Skin of body (tissue), 3 donors: Measurements from ENCODE around the gene RBM26. TPM values are rescaled to one million over a fixed set of nuclear protein-coding genes. Genes with fewer than 3 reads are reported as not detected.
"Not testable (repeated sequence)": the region's sequence is repeated elsewhere in the genome, so short reads cannot be mapped to it uniquely, and the experiment has no call there.

Experiments used
- DNase-seq: peaks from one replicate; lab custom pipeline; 2025; lab: John Stamatoyannopoulos, UW
- small RNA-seq: library from RNA; depleted of rRNA; stranded (forward); fragments of <200 nt; gene quantifications from one replicate; pipeline ENCODE3, GENCODE V24; 2014; ENCODE audit warnings: low replicate concordance
- total RNA-seq: library from RNA; depleted of rRNA; stranded (reverse); fragments of >200 nt; gene quantifications from one replicate; pipeline ENCODE4 v1.2.3, GENCODE V29; 2014

The RBM26 gene
- total RNA-seq, 1 donor from 2014 or later = 47.2 TPM

GRCh38 chr13:79282508-79282907 is 123.5 kb downstream of the RBM26 start:
- DNase-seq = no peak

GRCh38 chr13:79281339-79281747 is 124.7 kb downstream of the RBM26 start:
- no peak for DNase-seq

GRCh38 chr13:79279735-79280134 is 126.3 kb downstream of the RBM26 start:
- not testable (repeated sequence) for DNase-seq

GRCh38 chr13:79273045-79273444 is 133.0 kb downstream of the RBM26 start:
- no peak for DNase-seq

- no peak for DNase-seq
These were observed 134.4 kb downstream of the RBM26 start for GRCh38 chr13:79271616-79272015.

- DNase-seq = no peak
These were observed 135.2 kb downstream of the RBM26 start for GRCh38 chr13:79270859-79271258.

Small RNA genes lying within 50 kb of the gene (small RNA-seq; reads per million reads assigned to genes)
- gene RNA5SP33 = not detected

Other genes starting within 250 kb of the RBM26 start
- gene NDFIP2, start 74.9 kb upstream of the RBM26 start, total RNA-seq = 47.1 TPM